OCI-LY3 (cell line): ENCODE data around the gene SRD5A1.

Experiments
- H2AFZ ChIP-seq: fragments of 200-600, 300-600 bp; shearing (Covaris generic); 2 replicates; pipeline ENCODE4 v1.6.0; 2014; ENCODE audit warnings: antibody characterized with exemption, low read depth, low read length
- H3K27ac ChIP-seq: fragments of 200-600, 300-600 bp; sonication (generic); 2 replicates; pipeline ENCODE4 v1.5.1; 2014; ENCODE audit warnings: mild to moderate bottlenecking, low read length, moderate library complexity, mixed read lengths
- H3K27me3 ChIP-seq: fragments of 200-600, 300-600 bp; sonication (generic); 2 replicates; pipeline ENCODE4 v1.6.1; 2014; ENCODE audit warnings: low read depth, low read length, mixed read lengths
- H3K36me3 ChIP-seq: fragments of 200-600, 300-600 bp; sonication (generic); replicated peaks from 2 replicates; pipeline ENCODE3; 2014; ENCODE audit warnings: low read depth, low read length, mixed read lengths
- H3K4me1 ChIP-seq: fragments of 300-600, 200-600 bp; sonication (generic); 2 replicates; pipeline ENCODE4 v1.6.1; 2014; ENCODE audit warnings: low read length, mixed read lengths
- H3K4me2 ChIP-seq: fragments of 200-600, 300-600 bp; sonication (generic); 2 replicates; pipeline ENCODE4 v1.6.1; 2014; ENCODE audit warnings: low read length, mixed read lengths
- H3K4me3 ChIP-seq: fragments of 300-600, 200-600 bp; sonication (generic); 2 replicates; pipeline ENCODE4 v1.5.1; 2014; ENCODE audit warnings: antibody characterized with exemption, mild to moderate bottlenecking, low read length, moderate library complexity
- H3K79me2 ChIP-seq: fragments of 300-600, 200-600 bp; shearing (Covaris generic); 2 replicates; pipeline ENCODE4 v1.6.1; 2014; ENCODE audit warnings: mild to moderate bottlenecking, low read length, mixed read lengths
- H3K9ac ChIP-seq: fragments of 300-600, 200-600 bp; shearing (Covaris generic); 2 replicates; pipeline ENCODE4 v1.6.0; 2014; ENCODE audit warnings: mild to moderate bottlenecking, low read length, moderate library complexity
- H3K9me3 ChIP-seq: fragments of 200-600, 300-600 bp; shearing (Covaris generic); 2 replicates; pipeline ENCODE4 v1.6.1; 2014; ENCODE audit warnings: low read length, mixed read lengths; ENCODE audit not compliant: insufficient read depth
- H4K20me1 ChIP-seq: fragments of 200-600, 300-600 bp; sonication (generic); 2 replicates; pipeline ENCODE4 v1.6.1; 2016; ENCODE audit warnings: low read length, mixed read lengths; ENCODE audit not compliant: insufficient read depth
- CTCF ChIP-seq: fragments of 200-600, 300-600 bp; sonication (generic); IDR thresholded peaks from 2 replicates; pipeline ENCODE4 v1.5.1; 2014; ENCODE audit warnings: antibody characterized with exemption, low read length, low read depth
- EZH2phosphoT487 ChIP-seq: fragments of 200-600 bp; shearing (Covaris generic); IDR thresholded peaks from 2 replicates; pipeline ENCODE4 v1.6.1; 2018; ENCODE audit warnings: antibody characterized with exemption, mixed run types, low read depth

SRD5A1 gene

GRCh38 chr5:6649186-6649585 is 15.9 kb downstream of the SRD5A1 start:
- Histone ChIP-seq H3K9ac (no peak overlapping the region), H3K4me2 (no peak overlapping the region), H3K27ac (no peak overlapping the region), H3K36me3 (peaks cover 4% of the 10 kb centered on the region), H4K20me1 (no peaks in the 10 kb centered on the region), H3K27me3 (no peaks in the 10 kb centered on the region), H3K9me3 (no peaks in the 10 kb centered on the region), H2AFZ (no peak overlapping the region), H3K4me1 (peaks cover 7% of the 10 kb centered on the region), H3K79me2 (no peaks in the 10 kb centered on the region), H3K4me3 (no peak overlapping the region)
- TF ChIP-seq CTCF (no peak), EZH2phosphoT487 (no peak)

- H3K27me3 ChIP-seq: no peaks in the 10 kb centered on the region
- H4K20me1 ChIP-seq: no peaks in the 10 kb centered on the region
- H3K36me3 ChIP-seq: peaks cover 4% of the 10 kb centered on the region
- H3K9ac ChIP-seq: no peak overlapping the region
- no peak overlapping the region for H3K27ac ChIP-seq
- no peaks in the 10 kb centered on the region for H3K79me2 ChIP-seq
- no peaks in the 10 kb centered on the region for H3K9me3 ChIP-seq
- peaks cover 7% of the 10 kb centered on the region for H3K4me1 ChIP-seq
- TF ChIP-seq CTCF (no peak), EZH2phosphoT487 (no peak)
- H3K4me3 ChIP-seq: no peak overlapping the region
- H3K4me2 ChIP-seq: no peak overlapping the region
- no peak overlapping the region for H2AFZ ChIP-seq
These were observed 16.4 kb downstream of the SRD5A1 start for GRCh38 chr5:6649681-6650080.

GRCh38 chr5:6652025-6652424 is 18.8 kb downstream of the SRD5A1 start:
- Histone ChIP-seq H3K79me2 (no peaks in the 10 kb centered on the region), H3K4me2 (0 out of 2 replicates have a peak overlapping the region, but pooled peaks have one; percentile 12), H3K9ac (no peak overlapping the region), H3K27ac (no peak overlapping the region), H3K9me3 (peaks cover 6% of the 10 kb centered on the region; the same call in 1 of the 2 replicates), H3K27me3 (no peaks in the 10 kb centered on the region), H3K4me1 (peaks cover 7% of the 10 kb centered on the region), H2AFZ (no peak overlapping the region), H4K20me1 (no peaks in the 10 kb centered on the region), H3K36me3 (peaks cover 22% of the 10 kb centered on the region), H3K4me3 (no peak overlapping the region)
- TF ChIP-seq EZH2phosphoT487 (no peak), CTCF (no peak)

GRCh38 chr5:6655432-6655831 is 22.2 kb downstream of the SRD5A1 start:
- no peaks in the 10 kb centered on the region for H3K27me3 ChIP-seq
- peaks cover 9% of the 10 kb centered on the region; the same call in 1 of the 2 replicates for H3K9me3 ChIP-seq
- H3K4me2 ChIP-seq: no peak overlapping the region
- H3K4me1 ChIP-seq: peaks cover 18% of the 10 kb centered on the region
- H2AFZ ChIP-seq: no peak overlapping the region
- TF ChIP-seq EZH2phosphoT487: no peak
- TF ChIP-seq CTCF: no peak
- no peaks in the 10 kb centered on the region for H4K20me1 ChIP-seq
- no peak overlapping the region for H3K27ac ChIP-seq
- H3K9ac ChIP-seq: no peak overlapping the region
- no peaks in the 10 kb centered on the region for H3K79me2 ChIP-seq
- H3K36me3 ChIP-seq: peaks cover 30% of the 10 kb centered on the region
- no peak overlapping the region for H3K4me3 ChIP-seq
